HG02678 (cell line): ENCODE results near the gene ITGA1.

ENCODE experiments used
- ATAC-seq: cut with Tn5 transposase; IDR thresholded peaks from one replicate; pipeline ENCODE4 v1.9.1; 2021; ENCODE audit warnings: mild to moderate bottlenecking, moderate library complexity; ENCODE audit not compliant: unreplicated experiment

ITGA1 gene

GRCh38 chr5:52893863-52894262 is 106.1 kb downstream of the ITGA1 start:
- ATAC-seq = no peak

- ATAC-seq = no peak
Observed at GRCh38 chr5:52894451-52894850, 106.7 kb downstream of the ITGA1 start.

GRCh38 chr5:52895075-52895474 is 107.4 kb downstream of the ITGA1 start:
- ATAC-seq = no peak

GRCh38 chr5:52895572-52896413 is 108.1 kb downstream of the ITGA1 start:
- ATAC-seq = no peak

GRCh38 chr5:52896534-52897237 is 109.0 kb downstream of the ITGA1 start:
- ATAC-seq = no peak

GRCh38 chr5:52897238-52897614 is 109.5 kb downstream of the ITGA1 start:
- no peak for ATAC-seq

GRCh38 chr5:52898961-52899680 is 111.4 kb downstream of the ITGA1 start:
- no peak for ATAC-seq

GRCh38 chr5:52903142-52903541 is 115.4 kb downstream of the ITGA1 start:
- ATAC-seq = no peak

- ATAC-seq = no peak
Observed at GRCh38 chr5:52906343-52906742, 118.6 kb downstream of the ITGA1 start.

GRCh38 chr5:52906845-52907244 is 119.1 kb downstream of the ITGA1 start:
- ATAC-seq = no peak

- no peak for ATAC-seq
Observed at GRCh38 chr5:52909192-52909591, 121.5 kb downstream of the ITGA1 start.

GRCh38 chr5:52910071-52910470 is 122.4 kb downstream of the ITGA1 start:
- no peak for ATAC-seq

- peak; percentile 100 for ATAC-seq
Observed at GRCh38 chr5:52915176-52915875, 127.6 kb downstream of the ITGA1 start.

GRCh38 chr5:52920929-52921328 is 133.2 kb downstream of the ITGA1 start:
- no peak for ATAC-seq

- ATAC-seq = no peak
Observed at GRCh38 chr5:52922384-52922783, 134.7 kb downstream of the ITGA1 start.

- no peak for ATAC-seq
Observed at GRCh38 chr5:52924456-52924855, 136.7 kb downstream of the ITGA1 start.

- no peak for ATAC-seq
Observed at GRCh38 chr5:52925001-52925400, 137.3 kb downstream of the ITGA1 start.

GRCh38 chr5:52928689-52929088 is 141.0 kb downstream of the ITGA1 start:
- ATAC-seq = no peak

GRCh38 chr5:52938226-52938625 is 150.5 kb downstream of the ITGA1 start:
- no peak for ATAC-seq

GRCh38 chr5:52943285-52943684 is 155.6 kb downstream of the ITGA1 start:
- peak; percentile 49 for ATAC-seq

- ATAC-seq = no peak
Observed at GRCh38 chr5:52943808-52944207, 156.1 kb downstream of the ITGA1 start.
